Upper lobe of left lung (tissue), 6 donors: Measurements from ENCODE around the gene SEMA3E. TPM values are rescaled to one million over a fixed set of nuclear protein-coding genes. Genes with fewer than 3 reads are reported as not detected.

Source experiments
- ATAC-seq, 2 donors: fragments of 200-7000 bp; cut with Tn5 transposase; one replicate each; pipeline ENCODE4 v1.9.1; 2022; ENCODE audit warnings: mild to moderate bottlenecking in 2 of 2, moderate library complexity in 2 of 2; ENCODE audit not compliant: low FRiP score in 2 of 2
- DNase-seq, 2 donors: peaks; one replicate each; pipeline ENCODE4 v3.0.0-alpha.2; 2019 to 2020
- H3K27ac ChIP-seq, 4 donors: fragments of 200-600 bp; sonication (generic); one replicate each; pipeline ENCODE4 v1.5.1; 2016 to 2019
- H3K27me3 ChIP-seq, 4 donors: fragments of 200-600 bp; sonication (generic); one replicate each; pipeline ENCODE4 v1.5.1; 2017 to 2019
- H3K36me3 ChIP-seq, 4 donors: fragments of 200-600 bp; sonication (generic); one replicate each; pipeline ENCODE4 v1.5.1; 2016 to 2019
- H3K4me1 ChIP-seq, 4 donors: fragments of 200-600 bp; sonication (generic); one replicate each; pipeline ENCODE4 v1.5.1; 2018 to 2019
- H3K4me3 ChIP-seq, 4 donors: fragments of 200-600 bp; sonication (generic); one replicate each; pipeline ENCODE4 v1.5.1; 2017 to 2019; ENCODE audit warnings: mild to moderate bottlenecking in 2 of 4, moderate library complexity in 1 of 4
- H3K9me3 ChIP-seq, 4 donors: fragments of 200-600 bp; sonication (generic); one replicate each; pipeline ENCODE4 v1.5.1; 2018 to 2019
- EP300 ChIP-seq, 4 donors: sonication (generic); formaldehyde crosslinking; IDR thresholded peaks; one replicate each; pipeline ENCODE4 v1.5.1; 2017; ENCODE audit warnings: antibody characterized with exemption in 4 of 4, control low read depth in 2 of 4
- POLR2A ChIP-seq, 4 donors: fragments of 450-650 bp; IDR thresholded peaks; one replicate each; pipeline ENCODE4 v1.5.1; 2016 to 2017; ENCODE audit warnings: antibody characterized with exemption in 4 of 4, mild to moderate bottlenecking in 2 of 4
- POLR2AphosphoS5 ChIP-seq, 2 donors: sonication (generic); formaldehyde crosslinking; IDR thresholded peaks; one replicate each; pipeline ENCODE4 v1.5.1; 2017; ENCODE audit warnings: antibody characterized with exemption in 2 of 2
- WGBS, 2 donors: methylation state at CpG; one replicate each; pipeline ENCODE4 v1.1.5; 2017 to 2018; 5-methylcytosine and 5-hydroxymethylcytosine counted together
- total RNA-seq, 6 donors: library from RNA; depleted of rRNA in 4 of 6; stranded (reverse); fragments of >200 nt in 4 of 6; gene quantifications; one replicate each; pipeline versions ENCODE4 v1.1.0 to v1.2.1, GENCODE V29; 2016 to 2021
- TF ChIP-seq, protein P1 (sequence below), 6 experiments: fragments of 450-650 bp in 4 of 6; fragments of 200-600 bp in 2 of 6; sonication (generic) in 2 of 6; IDR thresholded peaks; one replicate each; pipeline ENCODE4 v1.5.1; 2016 to 2019; ENCODE audit warnings: antibody characterized with exemption in 6 of 6
- donor health status: DM: no; HTN: no; CAD: no; lungs with moderate emphysema.
- donor health status: DM: no; HTN: yes; CAD: no; lungs with severe emphysema.

Gene SEMA3E
- total RNA-seq, result 10 to 100 TPM in 2 of 6 donors, 1 to 10 TPM in 3, under 1 TPM in 1; under 0.01 to 14.2 (median 6.9) TPM

DNA sequence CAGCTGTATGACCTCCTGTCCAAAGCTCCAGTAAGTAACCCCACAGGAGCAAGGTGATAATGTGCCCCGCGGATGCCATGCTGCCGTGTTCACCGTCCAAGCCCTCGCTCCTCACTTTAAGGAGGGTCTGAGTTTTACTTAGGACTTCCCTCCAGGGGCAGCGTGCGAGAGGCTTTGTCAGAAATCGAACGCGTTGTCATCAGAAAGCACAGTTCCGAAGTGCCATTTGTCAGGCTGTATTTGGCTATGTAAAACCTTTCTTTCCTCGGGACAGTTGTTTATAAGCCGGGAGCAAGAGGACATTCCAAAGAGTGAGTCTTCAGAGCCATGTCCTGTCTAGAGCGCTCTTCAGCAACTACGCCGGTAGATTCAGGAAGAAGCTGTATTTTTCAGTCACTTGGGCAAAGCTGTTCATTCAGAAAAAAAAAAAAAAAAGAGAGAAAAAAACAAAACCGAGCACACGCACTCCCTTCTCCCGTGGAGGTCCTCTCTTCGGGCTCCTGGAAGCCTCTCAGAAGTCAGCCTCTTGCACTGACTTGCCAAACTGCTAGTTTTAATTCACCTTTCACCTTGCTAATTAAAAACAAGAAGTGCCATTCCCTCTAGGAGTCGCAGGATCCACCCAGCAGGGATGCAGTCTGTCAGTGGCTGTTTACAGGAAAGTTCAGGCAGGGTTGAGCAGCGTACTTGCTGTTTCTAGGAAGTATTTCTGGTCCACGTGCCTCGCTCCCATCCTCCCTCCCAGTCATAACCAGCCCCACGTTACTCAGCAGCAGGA is at the start of gene SEMA3E:
SEMA3E (minus strand) TSS at position 676 of the 778 bp plus-strand sequence.
- 0 to 2% methylated on average over 15 to 19 of the region's 25 CpGs for whole genome bisulfite sequencing, 2 donors
- ATAC-seq (peak in 1 of 2 donors; percentile 62), DNase-seq (peak in 1 of 2 donors; percentile 20)
- Histone ChIP-seq H3K9me3 (no peaks in the 10 kb centered on the region), H3K4me3 (peak within 1 kb of the TSS in 3 of 4 donors; percentile 29 to 45 (median 42)), H3K27ac (no peak within 1 kb of the TSS), H3K36me3 (no peaks in the 10 kb centered on the region), H3K27me3 (no peaks in the 10 kb centered on the region), H3K4me1 (peaks cover 0 to 7% (median 0%) of the 10 kb centered on the region in 4 donors)
- TF ChIP-seq EP300 (IDR thresholded peaks at IDR 0.05) (no peak), POLR2A (IDR thresholded peaks at IDR 0.05) (no peak), POLR2AphosphoS5 (IDR thresholded peaks at IDR 0.05) (no peak)
- TF ChIP-seq, protein P1, sequence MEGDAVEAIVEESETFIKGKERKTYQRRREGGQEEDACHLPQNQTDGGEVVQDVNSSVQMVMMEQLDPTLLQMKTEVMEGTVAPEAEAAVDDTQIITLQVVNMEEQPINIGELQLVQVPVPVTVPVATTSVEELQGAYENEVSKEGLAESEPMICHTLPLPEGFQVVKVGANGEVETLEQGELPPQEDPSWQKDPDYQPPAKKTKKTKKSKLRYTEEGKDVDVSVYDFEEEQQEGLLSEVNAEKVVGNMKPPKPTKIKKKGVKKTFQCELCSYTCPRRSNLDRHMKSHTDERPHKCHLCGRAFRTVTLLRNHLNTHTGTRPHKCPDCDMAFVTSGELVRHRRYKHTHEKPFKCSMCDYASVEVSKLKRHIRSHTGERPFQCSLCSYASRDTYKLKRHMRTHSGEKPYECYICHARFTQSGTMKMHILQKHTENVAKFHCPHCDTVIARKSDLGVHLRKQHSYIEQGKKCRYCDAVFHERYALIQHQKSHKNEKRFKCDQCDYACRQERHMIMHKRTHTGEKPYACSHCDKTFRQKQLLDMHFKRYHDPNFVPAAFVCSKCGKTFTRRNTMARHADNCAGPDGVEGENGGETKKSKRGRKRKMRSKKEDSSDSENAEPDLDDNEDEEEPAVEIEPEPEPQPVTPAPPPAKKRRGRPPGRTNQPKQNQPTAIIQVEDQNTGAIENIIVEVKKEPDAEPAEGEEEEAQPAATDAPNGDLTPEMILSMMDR (IDR thresholded peaks at IDR 0.05), result no peak

DNA sequence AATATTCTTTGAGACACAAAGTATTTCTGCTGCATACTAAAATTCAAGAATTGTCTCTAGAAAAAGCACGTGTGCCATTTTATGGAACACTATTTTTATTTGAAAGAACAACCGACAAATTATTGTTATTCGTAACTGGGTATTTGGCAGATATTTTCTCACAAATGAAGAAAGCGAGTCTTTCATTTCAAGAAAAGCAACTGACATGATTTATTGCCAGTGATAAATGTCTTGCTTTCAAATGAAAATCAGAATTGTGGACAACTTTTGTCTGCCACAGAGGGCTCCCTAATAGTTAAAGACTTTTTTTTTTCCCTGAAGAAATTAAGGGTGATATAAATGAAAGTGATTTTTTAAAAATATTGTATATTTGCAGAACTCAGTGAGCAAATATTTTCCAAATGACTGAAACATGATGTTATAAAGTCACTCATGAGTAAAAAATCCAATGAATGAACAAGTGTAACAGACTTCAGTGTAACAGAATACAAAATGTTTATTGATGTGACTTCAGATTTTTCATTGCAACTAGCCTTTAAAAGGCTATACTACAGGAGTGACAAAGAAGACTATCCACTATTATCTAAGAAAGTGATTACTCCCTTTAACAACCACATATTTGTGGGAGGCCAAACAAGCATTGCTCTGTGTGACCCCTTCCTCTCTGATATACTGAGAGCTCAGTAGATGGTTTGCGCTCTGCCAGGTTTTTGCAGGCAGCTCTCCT is 49.0 kb upstream of the SEMA3E start:
- H3K27me3 ChIP-seq, result no peaks in the 10 kb centered on the region
- H3K4me1 ChIP-seq, result no peaks in the 10 kb centered on the region
- no peaks in the 10 kb centered on the region for H3K36me3 ChIP-seq
- H3K4me3 ChIP-seq, result no peak overlapping the region
- DNase-seq (no peak), ATAC-seq (no peak)
- 82 to 86% methylated on average over 5 of the region's 5 CpGs for WGBS, 2 donors
- TF ChIP-seq EP300 (IDR thresholded peaks at IDR 0.05) (no peak), POLR2AphosphoS5 (IDR thresholded peaks at IDR 0.05) (no peak), POLR2A (IDR thresholded peaks at IDR 0.05) (no peak)
- TF ChIP-seq, protein P1 (IDR thresholded peaks at IDR 0.05), result no peak
- no peak overlapping the region for H3K27ac ChIP-seq
- H3K9me3 ChIP-seq, result no peaks in the 10 kb centered on the region

DNA sequence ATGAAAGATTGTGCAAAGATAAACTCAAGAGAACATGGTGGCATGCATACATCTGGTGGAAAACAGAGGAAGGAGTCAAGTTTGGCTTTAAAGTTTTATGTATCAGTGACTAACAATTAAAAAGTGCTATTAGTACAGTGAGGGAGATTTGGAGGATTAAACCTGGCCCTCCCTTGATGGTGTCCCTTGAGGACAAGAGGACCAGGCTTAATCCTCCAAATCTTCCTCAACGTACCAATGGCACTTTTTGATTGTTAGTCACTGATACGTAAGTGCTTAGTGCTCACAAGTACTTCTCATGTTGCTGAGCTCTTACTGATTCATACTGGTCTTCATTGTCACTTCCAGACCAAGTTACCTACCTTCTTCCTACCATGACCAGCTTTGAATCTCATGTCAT is 47.2 kb upstream of the SEMA3E start:
- Histone ChIP-seq H3K9me3 (no peaks in the 10 kb centered on the region), H3K27ac (no peak overlapping the region), H3K36me3 (no peaks in the 10 kb centered on the region), H3K4me1 (no peaks in the 10 kb centered on the region), H3K27me3 (no peaks in the 10 kb centered on the region), H3K4me3 (no peak overlapping the region)
- ATAC-seq, result no peak
- no peak for TF ChIP-seq POLR2A (IDR thresholded peaks at IDR 0.05)
- no peak for TF ChIP-seq EP300 (IDR thresholded peaks at IDR 0.05)
- no peak for TF ChIP-seq POLR2AphosphoS5 (IDR thresholded peaks at IDR 0.05)
- TF ChIP-seq, protein P1 (IDR thresholded peaks at IDR 0.05), result no peak
- 79 to 97% methylated on average over 2 of the region's 2 CpGs for WGBS, 2 donors
- no peak for DNase-seq

DNA sequence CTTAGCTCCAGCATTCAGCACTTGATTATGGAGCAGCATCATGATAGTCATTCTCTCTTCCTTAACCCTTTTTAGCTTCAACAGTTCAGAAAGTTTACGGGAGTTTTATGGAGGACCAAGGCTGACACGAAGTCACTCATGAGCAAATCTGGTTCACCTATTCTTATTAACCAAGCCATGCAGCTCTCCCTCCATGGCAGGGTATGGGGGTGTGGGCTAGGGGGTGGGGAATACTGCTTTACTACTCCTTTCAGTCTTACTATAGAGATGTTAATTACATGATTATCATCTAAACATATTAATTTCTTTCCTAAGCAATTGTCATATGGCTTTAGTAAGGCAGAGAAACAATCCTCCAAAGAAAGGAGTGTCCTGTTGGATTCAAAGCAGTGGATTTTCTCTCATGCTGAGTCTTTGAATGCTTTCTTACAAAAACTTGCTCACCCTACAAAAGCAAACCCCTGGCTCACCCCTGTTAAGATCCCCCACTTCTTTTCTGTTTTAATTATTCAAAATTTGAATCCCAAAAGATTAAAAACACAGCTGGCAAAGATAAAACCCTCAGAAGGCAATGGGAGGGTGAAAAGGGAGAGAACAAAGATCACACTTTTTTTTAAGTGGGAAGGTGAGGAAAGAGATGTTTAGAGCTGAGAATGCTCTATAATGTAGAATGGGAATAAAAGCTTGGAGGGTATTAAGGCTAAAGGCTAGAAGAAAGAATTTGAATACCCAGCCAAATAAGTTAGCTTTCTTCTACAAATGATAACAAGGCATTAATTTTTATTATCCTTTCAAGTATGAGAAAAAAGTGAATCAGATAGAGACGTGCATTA is 46.4 kb upstream of the SEMA3E start:
- no peak for ATAC-seq
- TF ChIP-seq POLR2A (IDR thresholded peaks at IDR 0.05), result no peak
- TF ChIP-seq, protein P1 (IDR thresholded peaks at IDR 0.05), result no peak
- no peak for TF ChIP-seq EP300 (IDR thresholded peaks at IDR 0.05)
- no peak for TF ChIP-seq POLR2AphosphoS5 (IDR thresholded peaks at IDR 0.05)
- H3K4me1 ChIP-seq, result no peaks in the 10 kb centered on the region
- no peak overlapping the region for H3K27ac ChIP-seq
- no peaks in the 10 kb centered on the region for H3K9me3 ChIP-seq
- 63 to 68% methylated on average over 3 of the region's 3 CpGs for WGBS, 2 donors
- no peak overlapping the region for H3K4me3 ChIP-seq
- H3K36me3 ChIP-seq, result no peaks in the 10 kb centered on the region
- DNase-seq, result no peak
- no peaks in the 10 kb centered on the region for H3K27me3 ChIP-seq
